ENCODE data around the gene HRG.

Gene HRG

GRCh38 chr3:186653080-186653707, 12.6 kb upstream of the HRG start:
- no peak for TF ChIP-seq CTCF (IDR thresholded peaks at IDR 0.05; ENCODE audit: low read depth, low read length, missing control alignments)
- DNase-seq (ENCODE audit: low read depth) = no peak
- no peak overlapping the region for H3K4me3 ChIP-seq (ENCODE audit: low read depth, low read length)
- in situ Hi-C loops (cut with HindIII; ENCODE audit: low sequenced_read_pairs) = no loop called here

DNA sequence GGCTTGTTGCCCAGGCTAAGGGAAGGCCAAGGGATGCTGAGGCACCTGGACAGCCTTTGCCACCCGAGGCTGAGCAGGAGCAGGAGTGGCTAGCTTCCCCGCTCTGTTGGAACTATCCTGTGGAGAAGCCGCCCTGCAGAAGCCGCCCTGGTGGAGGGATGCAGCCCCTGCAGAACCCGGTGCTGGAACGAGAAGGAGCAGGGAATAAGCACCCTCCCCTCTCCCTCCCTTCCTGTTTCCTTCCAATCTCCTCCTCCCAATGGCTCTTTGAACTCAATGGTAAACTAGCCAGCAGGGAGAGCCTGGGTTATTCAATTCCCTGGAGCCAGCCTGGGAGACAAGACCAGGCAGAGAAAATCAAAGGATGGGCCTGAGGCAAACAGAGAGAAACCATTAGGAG, 11.8 kb upstream of the HRG start:
- in situ Hi-C loops (cut with HindIII; ENCODE audit: low sequenced_read_pairs) = no loop called here
- TF ChIP-seq CTCF (IDR thresholded peaks at IDR 0.05; ENCODE audit: low read depth, low read length, missing control alignments) = peak; percentile 15
- DNase-seq (ENCODE audit: low read depth) = no peak
- H3K4me3 ChIP-seq (ENCODE audit: low read depth, low read length) = no peak overlapping the region

- no peak for TF ChIP-seq CTCF (IDR thresholded peaks at IDR 0.05; ENCODE audit: low read depth, low read length, missing control alignments)
- no peak for DNase-seq (ENCODE audit: low read depth)
- in situ Hi-C loops (cut with HindIII; ENCODE audit: low sequenced_read_pairs) = no loop called here
- no peak overlapping the region for H3K4me3 ChIP-seq (ENCODE audit: low read depth, low read length)
Measured at GRCh38 chr3:186663361-186664118, 2.3 kb upstream of the HRG start.

GRCh38 chr3:186664119-186664495, 1.7 kb upstream of the HRG start:
- in situ Hi-C loops (cut with HindIII; ENCODE audit: low sequenced_read_pairs) = no loop called here
- TF ChIP-seq CTCF (IDR thresholded peaks at IDR 0.05; ENCODE audit: low read depth, low read length, missing control alignments) = no peak
- DNase-seq (ENCODE audit: low read depth) = no peak
- H3K4me3 ChIP-seq (ENCODE audit: low read depth, low read length) = no peak overlapping the region

- no peak for TF ChIP-seq CTCF (IDR thresholded peaks at IDR 0.05; ENCODE audit: low read depth, low read length, missing control alignments)
- in situ Hi-C loops (cut with HindIII; ENCODE audit: low sequenced_read_pairs) = no loop called here
- no peak for DNase-seq (ENCODE audit: low read depth)
- H3K4me3 ChIP-seq (ENCODE audit: low read depth, low read length) = no peak overlapping the region
Measured at GRCh38 chr3:186664506-186664905, 1.3 kb upstream of the HRG start.

DNA sequence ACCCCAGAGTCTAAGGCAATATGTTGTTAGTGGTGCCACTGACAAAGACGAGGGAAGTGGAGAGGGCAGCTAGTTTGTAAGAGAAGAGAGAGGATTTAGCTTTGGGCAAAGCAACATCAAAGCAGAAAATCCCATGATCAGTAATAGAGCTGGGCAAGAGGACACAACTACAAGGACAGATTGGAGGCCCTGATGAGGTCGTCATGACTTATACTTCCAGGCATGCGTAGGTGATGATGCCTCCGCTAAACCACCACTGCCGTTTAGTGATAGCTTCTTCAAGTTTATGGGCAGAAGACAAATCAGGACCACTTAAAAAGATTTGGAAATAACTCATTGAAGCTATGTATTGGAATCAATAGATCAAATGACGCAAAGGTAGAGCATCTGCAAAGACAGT, 2.6 kb downstream of the HRG start:
- H3K4me3 ChIP-seq (ENCODE audit: low read depth, low read length) = no peak overlapping the region
- DNase-seq (ENCODE audit: low read depth) = no peak
- no peak for TF ChIP-seq CTCF (IDR thresholded peaks at IDR 0.05; ENCODE audit: low read depth, low read length, missing control alignments)
- in situ Hi-C loops (cut with HindIII; ENCODE audit: low sequenced_read_pairs) = no loop called here

All from astrocyte of the cerebellum (primary cell).